GM18870 (cell line): Measurements from ENCODE around the gene GRM3.
A peak's percentile ranks its signal among the peaks of the same experiment; 100 is the strongest.

ENCODE experiments used
- ATAC-seq: cut with Tn5 transposase; IDR thresholded peaks from one replicate; pipeline ENCODE4 v1.9.1; 2021; ENCODE audit warnings: moderate library complexity; ENCODE audit not compliant: unreplicated experiment

GRM3 gene

DNA sequence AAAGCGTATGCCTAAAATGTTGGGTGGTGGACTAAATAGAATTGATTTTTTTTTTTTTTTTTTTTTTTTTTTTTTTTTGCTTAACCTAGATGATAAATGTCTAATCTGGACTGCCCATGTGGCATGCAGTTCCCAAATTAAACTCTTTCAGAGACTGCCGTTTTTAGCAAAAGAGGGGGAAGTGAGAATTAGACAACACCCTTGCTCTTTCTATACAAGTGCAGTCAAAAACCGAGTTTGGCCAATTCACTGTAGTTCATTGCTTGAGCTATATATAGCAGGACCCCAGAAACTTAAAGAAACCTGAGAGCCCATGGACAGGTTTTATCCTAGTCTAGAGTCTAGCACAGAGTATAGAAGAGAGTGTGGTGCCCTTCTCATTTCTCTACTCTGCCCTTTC lies 141.9 kb downstream of the GRM3 start:
- peak; percentile 84 for ATAC-seq

DNA sequence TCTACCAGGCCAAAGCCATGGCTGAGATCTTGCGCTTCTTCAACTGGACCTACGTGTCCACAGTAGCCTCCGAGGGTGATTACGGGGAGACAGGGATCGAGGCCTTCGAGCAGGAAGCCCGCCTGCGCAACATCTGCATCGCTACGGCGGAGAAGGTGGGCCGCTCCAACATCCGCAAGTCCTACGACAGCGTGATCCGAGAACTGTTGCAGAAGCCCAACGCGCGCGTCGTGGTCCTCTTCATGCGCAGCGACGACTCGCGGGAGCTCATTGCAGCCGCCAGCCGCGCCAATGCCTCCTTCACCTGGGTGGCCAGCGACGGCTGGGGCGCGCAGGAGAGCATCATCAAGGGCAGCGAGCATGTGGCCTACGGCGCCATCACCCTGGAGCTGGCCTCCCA lies 142.7 kb downstream of the GRM3 start:
- ATAC-seq: no peak

DNA sequence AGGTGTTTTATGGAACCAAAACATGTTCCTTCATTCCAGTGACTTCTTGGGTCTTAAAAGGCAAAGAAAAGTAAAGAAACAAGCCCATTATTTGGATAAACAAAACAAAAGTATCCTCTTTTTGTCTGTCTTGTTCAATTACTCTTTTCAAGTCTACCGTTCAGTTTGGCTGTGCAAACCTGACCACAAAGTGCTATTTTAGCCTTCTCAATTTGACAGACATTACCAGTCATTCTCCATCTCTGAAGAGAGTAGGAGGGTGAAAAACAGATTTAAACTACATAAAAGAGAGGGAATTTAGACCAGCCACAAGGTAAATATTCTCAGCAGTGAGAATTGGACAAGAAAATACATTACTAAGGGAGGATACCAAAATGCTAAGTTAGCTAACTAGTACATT lies 145.2 kb downstream of the GRM3 start:
- ATAC-seq: peak; percentile 45

DNA sequence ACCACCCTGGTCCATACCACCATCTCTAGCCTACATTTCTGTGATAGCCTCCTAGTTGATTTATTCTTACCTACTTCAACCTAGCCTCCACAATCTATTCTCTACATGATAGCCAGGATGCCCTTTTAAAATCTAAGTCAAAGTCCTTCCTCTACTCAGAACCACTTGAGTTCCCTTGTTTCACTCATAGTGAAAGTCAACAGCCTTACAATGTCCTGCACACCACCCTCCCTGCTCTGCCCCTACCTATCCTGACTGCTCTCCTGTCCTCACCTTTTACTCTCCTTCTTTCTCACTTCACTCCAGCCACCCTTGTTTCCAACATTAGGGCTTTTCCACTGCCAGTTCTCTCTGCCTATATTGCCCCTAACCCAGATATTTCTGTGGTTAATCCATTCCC lies 146.7 kb downstream of the GRM3 start:
- ATAC-seq: peak; percentile 66

DNA sequence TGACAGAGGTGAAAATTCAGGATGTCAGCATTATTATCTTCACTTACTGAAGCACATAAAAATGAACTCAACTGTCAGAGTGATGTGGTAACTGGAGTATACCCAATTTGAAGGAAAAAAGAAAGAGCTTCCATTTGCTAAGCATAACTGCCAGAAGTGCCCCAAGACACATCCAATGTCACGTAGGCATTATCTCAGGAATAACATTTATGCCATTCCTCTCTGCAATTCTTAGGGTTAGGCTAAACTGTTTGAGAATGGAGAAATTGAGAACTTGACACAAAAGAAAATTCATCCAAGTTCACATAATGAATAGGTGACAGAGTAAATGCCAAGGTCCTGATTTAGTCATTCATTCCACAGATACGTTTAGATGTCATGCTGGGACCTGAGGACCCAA lies 148.6 kb downstream of the GRM3 start:
- no peak for ATAC-seq

DNA sequence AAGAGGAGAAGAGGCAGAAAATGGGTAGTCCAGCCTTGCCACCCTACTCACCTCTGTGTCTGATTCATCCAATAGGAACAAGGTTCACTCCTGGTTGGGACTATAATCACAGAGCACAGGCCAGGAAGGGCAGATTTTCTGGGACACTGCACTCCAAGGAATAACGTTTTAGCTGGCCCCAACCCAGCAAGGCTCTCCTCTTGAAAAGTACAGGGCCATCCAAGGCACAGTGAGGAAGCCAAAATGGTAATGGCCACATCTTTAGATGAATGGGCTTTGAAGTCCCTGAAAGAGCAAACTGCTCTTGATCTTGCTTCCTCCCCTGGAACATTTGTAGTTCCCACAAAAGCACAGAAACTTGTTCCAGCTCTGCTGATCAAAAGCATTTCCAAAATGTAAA lies 149.4 kb downstream of the GRM3 start:
- ATAC-seq: no peak

DNA sequence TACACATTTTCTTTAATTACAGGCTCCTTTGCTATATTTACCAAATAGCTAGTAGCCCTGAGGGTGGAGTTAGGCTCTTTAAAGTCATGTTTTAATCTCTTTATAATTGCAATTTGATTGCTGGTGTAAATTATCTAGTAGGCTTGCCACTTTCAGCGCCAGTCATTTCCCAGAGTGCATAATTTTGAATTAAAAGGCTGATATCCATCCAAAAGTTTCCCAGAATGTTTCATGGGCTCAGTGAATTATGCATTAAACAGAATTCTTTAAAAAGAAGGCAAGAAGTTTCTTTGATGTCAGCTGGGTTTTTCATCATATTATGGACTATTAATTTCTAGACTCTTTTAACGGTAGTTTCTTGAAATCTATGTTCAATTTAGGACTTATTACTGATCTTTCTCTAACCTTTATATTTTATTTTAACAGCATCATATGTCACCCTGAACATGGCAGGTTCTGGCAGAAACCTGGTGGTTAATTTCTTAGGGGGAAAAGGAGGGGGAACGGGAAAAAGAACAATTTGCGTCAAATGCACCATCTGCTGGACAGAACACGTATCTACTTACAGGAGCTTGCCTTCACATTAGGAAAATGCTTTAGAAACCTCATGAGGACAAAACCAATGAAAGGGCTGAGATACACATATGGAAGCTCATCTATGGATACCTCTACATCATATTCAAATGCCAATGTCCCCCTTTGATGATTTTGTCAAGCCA lies 171.1 kb downstream of the GRM3 start:
- no peak for ATAC-seq

DNA sequence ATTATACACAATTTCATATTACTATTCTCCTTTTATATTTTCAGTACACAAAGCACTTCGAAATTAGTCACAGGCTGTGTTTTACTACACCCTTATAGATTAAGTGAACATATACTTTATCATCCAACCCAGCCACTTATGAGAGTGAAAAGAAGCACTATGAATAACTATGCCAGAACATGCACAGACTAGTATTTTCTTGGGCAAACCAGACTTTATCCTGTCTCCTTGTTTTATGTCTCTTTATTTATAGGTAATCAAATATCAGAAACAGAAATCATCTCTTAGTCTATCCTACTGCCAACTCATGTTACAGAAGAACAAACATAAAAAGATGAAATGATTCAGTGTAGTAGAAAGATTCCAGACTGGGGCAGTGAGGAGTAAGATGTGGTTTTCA lies 171.8 kb downstream of the GRM3 start:
- ATAC-seq: no peak

DNA sequence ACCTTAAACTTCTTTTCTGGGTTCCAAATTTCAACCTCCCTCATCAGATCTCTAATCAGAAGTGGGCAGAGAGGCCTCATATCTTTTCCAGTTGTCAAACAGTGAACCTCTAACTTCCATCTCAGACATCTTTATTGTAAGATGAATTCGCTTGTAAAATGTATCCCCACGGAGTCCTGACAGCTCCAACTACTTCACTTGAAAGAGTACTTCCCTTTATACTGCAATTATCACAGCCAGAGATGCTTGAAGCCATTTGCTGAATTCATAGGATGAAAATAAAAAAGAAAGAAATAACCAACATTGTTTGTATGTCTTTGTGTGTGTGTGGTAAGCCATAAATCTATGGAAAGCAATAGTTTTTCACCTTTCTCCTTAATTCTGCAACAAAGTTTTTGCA lies 175.2 kb downstream of the GRM3 start:
- ATAC-seq: no peak

DNA sequence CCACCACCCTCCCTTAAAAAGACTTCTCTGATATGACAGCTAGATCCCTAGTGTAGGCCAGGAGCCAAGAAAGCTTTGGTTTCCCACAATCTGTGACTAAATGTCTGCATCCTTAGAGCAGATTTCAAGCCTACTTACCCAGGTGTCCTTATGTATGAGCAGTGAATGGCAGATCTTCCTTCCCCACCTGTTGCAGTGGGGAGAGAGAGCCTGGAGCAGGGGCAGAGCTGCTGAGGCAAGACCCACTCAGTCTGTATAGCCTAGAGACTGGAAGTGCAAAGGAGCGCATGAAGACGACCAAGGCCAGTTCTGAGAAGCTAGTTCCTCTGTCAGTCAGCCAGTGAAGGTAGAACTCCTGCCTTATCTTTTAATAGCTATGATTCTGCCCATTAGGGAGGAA lies 180.1 kb downstream of the GRM3 start:
- ATAC-seq: no peak

DNA sequence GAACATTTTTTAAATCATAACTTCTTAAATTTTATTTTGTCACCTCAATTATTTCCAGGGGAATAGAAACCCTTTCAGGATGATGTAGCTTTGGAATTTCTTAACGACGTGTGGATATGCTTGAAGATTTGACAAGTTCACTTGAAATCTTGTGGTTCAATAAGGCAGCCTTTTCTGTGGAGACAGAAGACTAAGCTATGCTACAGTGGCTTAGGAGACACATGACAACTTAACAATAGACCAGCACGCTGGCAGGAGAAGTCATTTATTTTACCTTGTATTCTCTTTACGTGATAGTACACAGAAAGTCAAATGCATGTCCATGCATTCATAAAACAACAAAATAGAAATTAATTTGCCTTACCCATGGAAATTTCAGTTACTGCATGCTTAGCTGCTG lies 181.6 kb downstream of the GRM3 start:
- ATAC-seq: no peak

DNA sequence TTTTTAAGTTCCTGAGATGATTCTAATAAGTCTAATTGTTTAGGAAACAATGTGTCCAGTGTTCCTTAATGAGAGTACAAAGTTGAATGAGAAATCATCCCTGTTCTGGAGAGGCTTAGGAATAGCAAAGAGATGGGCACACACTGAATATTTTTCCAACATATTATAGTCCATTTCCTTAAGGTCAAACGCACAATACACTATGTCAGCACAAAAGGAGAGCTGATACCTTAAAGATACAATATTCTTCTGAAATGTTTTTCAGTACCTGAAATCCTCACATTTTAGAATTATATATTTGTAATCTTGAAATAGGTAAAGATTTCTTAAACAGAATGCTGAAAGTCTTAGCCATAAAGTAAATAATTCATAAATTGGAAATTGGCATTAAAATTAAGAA lies 183.2 kb downstream of the GRM3 start:
- ATAC-seq: no peak

DNA sequence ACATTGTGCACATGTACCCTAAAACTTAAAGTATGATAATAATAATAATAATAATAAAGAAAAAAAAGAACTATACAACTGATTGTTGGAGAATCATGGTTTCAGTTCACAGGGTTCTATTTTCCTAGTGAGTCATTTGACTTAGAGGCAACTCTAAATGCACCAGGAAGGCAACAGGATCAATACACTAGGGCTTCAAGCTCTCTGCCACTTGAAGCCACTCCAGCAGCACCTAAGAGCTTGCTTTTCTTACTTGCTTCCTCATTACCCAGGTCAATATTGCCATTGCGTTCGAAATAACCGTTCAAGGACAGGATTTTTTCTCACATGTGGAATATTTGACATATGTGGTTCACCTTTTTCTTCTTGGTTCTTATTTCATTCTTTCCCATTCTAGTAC lies 189.7 kb downstream of the GRM3 start:
- no peak for ATAC-seq

DNA sequence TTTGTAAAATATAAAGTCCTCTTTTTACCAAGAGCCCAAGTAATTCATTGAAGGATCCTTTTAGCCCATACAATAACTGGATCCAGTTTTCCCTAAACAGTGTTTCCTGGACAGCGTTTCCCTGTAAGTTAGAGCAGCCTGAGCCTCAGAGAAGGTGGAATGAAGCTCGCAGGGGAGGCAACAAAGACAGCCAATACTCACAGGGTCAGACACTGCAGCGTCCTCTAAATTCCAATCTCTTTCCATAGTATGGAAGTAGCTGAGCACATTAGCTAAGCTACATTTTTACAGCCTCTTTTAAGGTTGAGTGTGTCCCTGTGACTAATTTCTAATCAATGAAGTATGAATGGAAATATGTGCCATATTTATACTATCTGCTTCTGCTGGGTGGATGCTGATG lies 193.5 kb downstream of the GRM3 start:
- ATAC-seq: no peak

DNA sequence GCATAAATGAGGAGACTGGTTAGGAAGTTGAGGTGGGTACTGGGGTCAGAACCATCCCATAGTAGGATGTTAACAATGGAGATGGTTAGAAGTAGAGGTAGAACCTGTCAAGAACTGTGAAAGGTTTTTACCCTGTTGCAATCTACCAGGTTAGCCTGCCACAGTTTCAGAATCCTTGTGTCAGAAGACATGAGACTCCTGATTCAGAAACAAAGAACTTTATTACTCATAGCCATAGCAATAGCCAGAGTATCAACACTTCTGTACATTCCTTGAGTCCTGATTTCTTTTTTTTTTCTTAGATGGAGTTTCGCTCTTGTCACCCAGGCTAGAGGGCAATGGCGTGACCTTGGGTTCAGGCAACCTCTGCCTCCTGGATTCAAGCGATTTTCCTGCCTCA lies 200.9 kb downstream of the GRM3 start:
- ATAC-seq: peak; percentile 90

DNA sequence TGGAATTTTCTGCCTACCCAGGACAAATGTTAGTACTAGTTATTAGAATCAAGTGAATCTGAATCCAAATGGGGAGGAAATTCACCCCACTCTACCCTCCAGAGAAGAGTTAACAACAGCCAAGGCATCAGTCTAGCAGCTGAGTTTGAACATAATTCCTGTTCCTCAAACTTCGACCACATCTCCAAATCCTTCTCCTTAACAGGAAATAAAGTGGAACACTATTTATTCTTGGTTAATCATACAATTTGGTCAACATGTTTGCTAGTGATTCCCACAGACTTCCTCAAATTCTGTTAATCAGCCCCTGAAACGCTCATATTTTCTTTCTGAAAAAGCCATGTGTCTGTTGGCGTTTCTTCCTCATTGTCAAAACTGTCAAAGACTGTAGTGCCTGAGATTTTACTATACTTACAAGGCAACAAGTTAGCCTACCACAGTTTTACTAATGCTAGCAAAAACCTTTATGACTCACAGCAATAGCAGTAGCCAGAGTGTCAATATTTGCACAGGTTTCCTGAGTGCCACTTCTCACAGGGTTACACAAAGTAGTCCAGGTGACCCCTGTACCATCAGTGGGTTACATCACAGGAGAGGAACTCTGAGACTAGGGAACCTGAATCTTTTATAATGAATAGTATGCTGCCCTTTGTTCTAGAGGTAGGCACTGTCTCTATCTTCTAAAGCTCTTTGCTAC lies 202.9 kb downstream of the GRM3 start:
- no peak for ATAC-seq

DNA sequence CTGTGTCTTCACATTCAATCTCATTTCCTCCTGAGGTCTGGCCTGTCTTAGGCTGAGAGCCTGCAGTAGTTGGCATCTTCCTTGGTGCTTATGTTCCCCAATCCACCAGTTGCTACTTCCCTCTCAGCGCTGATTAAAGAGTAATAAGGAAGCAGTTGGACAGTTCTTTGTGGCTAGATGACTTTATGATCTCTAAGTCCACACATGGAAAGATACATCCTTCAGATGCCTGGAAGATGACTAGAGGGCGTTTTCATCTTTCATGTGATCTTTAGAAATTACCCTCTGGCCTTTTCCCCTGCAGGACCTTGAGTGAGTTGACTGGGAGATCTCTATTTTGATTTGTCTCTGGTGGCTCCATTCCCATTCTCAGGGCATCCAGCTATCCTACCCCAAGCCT lies 204.5 kb downstream of the GRM3 start:
- ATAC-seq: no peak

DNA sequence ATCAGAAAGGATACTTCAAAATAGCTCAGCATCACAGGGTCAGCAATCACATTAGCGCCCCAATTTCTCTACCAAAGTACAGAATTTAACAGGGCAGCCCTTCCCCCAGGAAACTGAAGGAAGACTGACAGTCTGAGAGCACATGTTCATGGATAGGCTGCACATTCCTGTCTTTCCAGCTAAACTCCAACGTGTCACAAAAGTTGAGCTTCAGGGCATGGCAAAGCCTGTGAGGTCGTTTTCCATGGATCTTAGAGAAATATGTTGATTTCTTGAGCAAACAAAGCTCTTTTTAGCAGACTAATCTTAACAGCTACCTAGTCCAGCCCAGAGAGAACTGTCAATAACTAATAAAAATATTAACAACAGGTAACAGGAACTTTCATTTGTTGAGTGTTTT lies 207.9 kb downstream of the GRM3 start:
- ATAC-seq: no peak

DNA sequence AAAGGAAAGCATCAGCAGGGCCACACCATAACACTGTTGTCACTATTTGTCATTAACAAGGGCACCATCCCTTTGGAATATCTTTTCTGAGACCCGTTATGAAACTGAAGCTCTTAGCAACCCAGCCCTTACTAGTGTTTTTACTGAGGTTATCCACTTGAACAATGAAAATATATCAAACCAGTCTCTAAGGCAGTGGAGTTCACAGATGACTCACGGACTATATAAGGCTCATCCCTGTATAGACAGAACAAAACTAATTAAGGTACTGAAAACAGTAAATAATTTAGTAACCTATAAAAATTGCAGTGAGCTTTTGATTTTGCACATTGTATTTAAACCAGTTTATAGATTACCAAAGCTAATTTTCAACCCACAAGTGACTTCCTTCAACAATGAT lies 219.7 kb downstream of the GRM3 start:
- peak; percentile 90 for ATAC-seq

DNA sequence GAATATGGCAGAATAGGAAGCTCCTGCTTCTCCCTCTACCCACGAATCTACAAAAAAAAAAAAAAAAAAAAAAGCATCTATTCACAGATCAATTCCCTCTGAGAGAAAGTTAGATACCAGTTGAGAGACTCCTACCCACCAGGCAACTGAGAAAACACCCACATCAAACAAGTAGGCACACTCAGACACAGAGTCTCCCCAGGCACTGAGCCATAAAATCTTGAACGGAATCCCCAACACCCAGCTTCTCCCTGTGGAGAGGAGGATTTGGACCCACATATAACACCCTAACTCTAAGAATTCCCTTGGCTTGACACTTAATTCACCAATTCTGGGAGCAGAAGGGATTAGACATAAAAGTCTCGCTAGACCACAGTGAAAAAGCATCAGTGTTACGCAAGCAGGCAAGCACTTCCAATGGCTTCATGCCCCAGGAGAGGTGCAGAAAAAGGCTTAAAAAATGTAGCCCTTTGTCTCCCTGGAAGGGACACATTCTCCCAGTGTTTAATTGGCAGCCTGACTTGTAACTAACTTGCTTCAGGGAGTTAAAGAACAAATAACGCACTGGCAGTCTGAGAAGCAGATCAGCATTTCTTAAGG lies 223.6 kb downstream of the GRM3 start:
- ATAC-seq: no peak

DNA sequence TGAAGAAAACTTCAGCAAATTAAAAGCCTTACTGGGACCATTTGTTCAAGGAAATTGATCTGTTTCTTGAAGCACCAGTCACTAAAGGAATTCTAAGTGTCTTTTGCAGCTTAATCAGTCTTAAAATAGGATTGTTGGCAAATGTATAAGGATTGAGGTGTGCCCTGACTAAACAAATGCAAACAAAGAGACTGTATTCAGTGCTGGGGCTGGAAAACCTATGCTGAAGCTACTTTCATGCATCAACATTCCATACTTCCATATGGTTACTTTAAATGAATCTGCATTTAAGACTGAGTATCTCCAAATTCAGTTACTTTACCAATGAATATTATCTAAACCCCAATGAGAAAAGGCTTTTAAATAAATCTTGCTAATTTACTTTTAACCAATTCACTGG lies 232.4 kb downstream of the GRM3 start:
- no peak for ATAC-seq

DNA sequence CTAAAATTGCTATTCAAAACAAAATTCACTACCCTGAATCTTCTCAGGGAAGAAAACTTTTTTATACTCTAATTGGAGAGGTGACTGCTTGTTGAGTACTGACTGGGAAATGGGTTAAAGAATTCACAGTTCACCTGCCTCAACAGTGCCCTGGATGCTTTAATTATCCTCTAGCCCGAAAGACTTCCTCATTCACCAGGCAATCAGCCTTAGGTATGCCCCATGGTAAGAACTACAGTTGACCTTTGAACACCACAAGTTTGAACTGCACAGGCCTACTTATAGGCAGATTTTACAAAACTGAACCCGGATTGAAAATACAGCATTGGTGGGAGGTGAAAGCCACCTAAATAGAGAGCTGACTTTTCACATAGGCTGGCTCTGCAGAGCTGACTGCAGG lies 240.4 kb downstream of the GRM3 start:
- ATAC-seq: no peak

DNA sequence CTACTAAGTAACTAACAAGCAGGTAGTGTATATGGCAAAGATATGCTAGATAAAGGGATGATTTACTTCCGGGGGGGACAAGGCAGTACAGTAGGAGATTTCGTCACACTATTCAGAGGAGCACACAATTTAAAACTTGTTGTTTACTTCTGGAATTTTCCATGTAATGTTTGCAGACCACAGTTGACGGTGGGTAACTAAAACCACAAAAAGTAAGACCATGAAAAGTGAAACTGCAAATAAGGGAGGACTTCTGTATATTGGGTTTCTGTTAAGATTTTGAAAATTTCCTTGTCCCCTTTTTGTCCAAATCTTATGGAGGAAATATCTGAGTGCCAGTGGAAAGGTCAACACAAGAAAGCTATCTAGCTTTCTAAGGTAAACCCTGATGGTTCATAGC lies 245.8 kb downstream of the GRM3 start:
- ATAC-seq: no peak
